CD4-positive, alpha-beta T cell (primary cell): ENCODE data around the gene BRD9. TPM values are rescaled to one million over a fixed set of nuclear protein-coding genes. Genes with fewer than 3 reads are reported as not detected.

Source experiments
- ATAC-seq: fragments of 200-7000 bp; cut with Tn5 transposase; one replicate; pipeline ENCODE4 v1.10.0; 2022; ENCODE audit warnings: mild to moderate bottlenecking; ENCODE audit not compliant: poor library complexity
- CTCF ChIA-PET: fragments of 350-600 bp; sonication (Branson Sonifier 250); formaldehyde crosslinking; loops from one replicate; lab custom pipeline; 2021; ENCODE audit warnings: antibody characterized with exemption, inconsistent platforms; lab: Charles Lee
- POLR2A ChIA-PET: fragments of 350-600 bp; sonication (Branson Sonifier 250); formaldehyde crosslinking; loops from one replicate; lab custom pipeline; 2021; ENCODE audit warnings: antibody characterized with exemption, inconsistent platforms; lab: Charles Lee
- DNase-seq, 14 experiments: peaks; one replicate each; pipeline ENCODE4 v3.0.0-alpha.2; 2013 to 2020; ENCODE audit warnings: mixed read lengths in 2 of 14
- H3K27ac ChIP-seq, 2 donors: one replicate each; pipeline versions ENCODE4 v1.5.1 to v1.7.0; 2013; ENCODE audit warnings: low read length in 2 of 2, low read depth in 1 of 2, mild to moderate bottlenecking in 1 of 2
- H3K27me3 ChIP-seq, 2 experiments: 1 replicate in 1 of 2; 2 replicates in 1 of 2; pipeline versions ENCODE4 v1.6.1 to v1.7.0; 2013; ENCODE audit warnings: low read length in 2 of 2, control low read depth in 1 of 2, mild to moderate bottlenecking in 1 of 2, moderate library complexity in 1 of 2; ENCODE audit not compliant: insufficient read depth in 2 of 2, control insufficient read depth in 1 of 2
- H3K36me3 ChIP-seq: one replicate; pipeline ENCODE4 v1.6.1; 2013; ENCODE audit warnings: low read length, control low read depth; ENCODE audit not compliant: insufficient read depth
- H3K4me1 ChIP-seq: one replicate; pipeline ENCODE4 v1.6.1; 2013; ENCODE audit warnings: low read length, control low read depth; ENCODE audit not compliant: insufficient read depth
- H3K4me3 ChIP-seq: one replicate; pipeline ENCODE4 v1.5.1; 2013; ENCODE audit warnings: mild to moderate bottlenecking, low read length, moderate library complexity
- H3K9me3 ChIP-seq, 2 experiments: 1 replicate in 1 of 2; 2 replicates in 1 of 2; pipeline versions ENCODE4 v1.6.1 to v1.7.0; 2013; ENCODE audit warnings: low read length in 2 of 2, mild to moderate bottlenecking in 2 of 2, control low read depth in 1 of 2, moderate library complexity in 1 of 2; ENCODE audit not compliant: control insufficient read depth in 1 of 2, insufficient read depth in 1 of 2
- H3K27ac Mint-ChIP-seq: one replicate; pipeline ENCODE4 v1.8.0; 2020; ENCODE audit warnings: mixed read lengths
- H3K27me3 Mint-ChIP-seq: one replicate; pipeline ENCODE4 v1.8.0; 2021; ENCODE audit warnings: mixed read lengths
- H3K36me3 Mint-ChIP-seq: one replicate; pipeline ENCODE4 v1.8.0; 2021; ENCODE audit warnings: low read depth, mixed read lengths
- H3K4me1 Mint-ChIP-seq: one replicate; pipeline ENCODE4 v1.8.0; 2021; ENCODE audit warnings: low read depth, mixed read lengths
- H3K4me3 Mint-ChIP-seq: one replicate; pipeline ENCODE4 v1.8.0; 2020; ENCODE audit warnings: mild to moderate bottlenecking, mixed read lengths
- H3K9me3 Mint-ChIP-seq: one replicate; pipeline ENCODE4 v1.8.0; 2020; ENCODE audit warnings: mixed read lengths
- CTCF ChIP-seq: fragments of 200-600 bp; IDR thresholded peaks from one replicate; pipeline ENCODE4 v1.8.0; 2022; ENCODE audit warnings: antibody characterized with exemption, mild to moderate bottlenecking
- intact Hi-C, 2 experiments: fragments of 100-400 bp; cut with DNase I in 1 of 2; cut with micrococcal nuclease in 1 of 2; formaldehyde crosslinking; loops; one replicate each; pipeline versions ENCODE4 v1.15.1 to v1.9.0; 2023 to 2025; cut with DNase I, micrococcal nuclease
- total RNA-seq, 174 experiments: library from RNA in 2 of 174; stranded (reverse) in 2 of 174; gene quantifications; one replicate each; pipeline ENCODE4 v1.2.3 and lab custom pipeline; 2021 to 2026

BRD9 gene
- total RNA-seq, 2 experiments from 2014 or later = 109 TPM

- Mint-ChIP-seq H3K9me3 (no peaks in the 10 kb centered on the region), H3K4me3 (no peak overlapping the region), H3K27ac (no peak overlapping the region), H3K27me3 (no peaks in the 10 kb centered on the region), H3K4me1 (peaks cover 5% of the 10 kb centered on the region), H3K36me3 (peaks cover 12% of the 10 kb centered on the region)
- ATAC-seq (peak; percentile 21), DNase-seq (no peak)
- Histone ChIP-seq H3K36me3 (no peaks in the 10 kb centered on the region), H3K27me3 (no peaks in the 10 kb centered on the region), H3K27ac (no peak overlapping the region), H3K4me3 (no peak overlapping the region), H3K4me1 (peaks cover 5% of the 10 kb centered on the region), H3K9me3 (peaks cover 0 to 12% of the 10 kb centered on the region in 2 experiments)
- intact Hi-C loops = no loop called here
- TF ChIP-seq CTCF = no peak
- POLR2A ChIA-PET = no interaction called here
- CTCF ChIA-PET = no interaction called here
Measured at GRCh38 chr5:856531-857425, 35.8 kb downstream of the BRD9 start.

GRCh38 chr5:855771-856530, 36.6 kb downstream of the BRD9 start:
- peaks cover 12% of the 10 kb centered on the region for H3K36me3 Mint-ChIP-seq

More at GRCh38 chr5:855771-856530, 36.6 kb downstream of the BRD9 start:
- H3K4me3 ChIP-seq = no peak overlapping the region
- intact Hi-C loops = no loop called here
- H3K27ac ChIP-seq = no peak overlapping the region
- H3K27me3 ChIP-seq = peaks cover 0 to 1% of the 10 kb centered on the region in 2 experiments
- H3K9me3 ChIP-seq = peaks cover 0 to 12% of the 10 kb centered on the region in 2 experiments
- H3K36me3 ChIP-seq = no peaks in the 10 kb centered on the region
- ChIA-PET POLR2A (no interaction called here), CTCF (no interaction called here)
- no peak overlapping the region for H3K27ac Mint-ChIP-seq
- H3K4me1 Mint-ChIP-seq = peaks cover 5% of the 10 kb centered on the region
- H3K4me3 Mint-ChIP-seq = no peak overlapping the region
- DNase-seq = peak in 1 of 14 experiments; percentile 41
- peaks cover 5% of the 10 kb centered on the region for H3K4me1 ChIP-seq
- no peaks in the 10 kb centered on the region for H3K9me3 Mint-ChIP-seq
- peaks cover 4% of the 10 kb centered on the region for H3K27me3 Mint-ChIP-seq
- ATAC-seq = no peak
- no peak for TF ChIP-seq CTCF
